ENCODE data around the gene ANKRD42.

DNA sequence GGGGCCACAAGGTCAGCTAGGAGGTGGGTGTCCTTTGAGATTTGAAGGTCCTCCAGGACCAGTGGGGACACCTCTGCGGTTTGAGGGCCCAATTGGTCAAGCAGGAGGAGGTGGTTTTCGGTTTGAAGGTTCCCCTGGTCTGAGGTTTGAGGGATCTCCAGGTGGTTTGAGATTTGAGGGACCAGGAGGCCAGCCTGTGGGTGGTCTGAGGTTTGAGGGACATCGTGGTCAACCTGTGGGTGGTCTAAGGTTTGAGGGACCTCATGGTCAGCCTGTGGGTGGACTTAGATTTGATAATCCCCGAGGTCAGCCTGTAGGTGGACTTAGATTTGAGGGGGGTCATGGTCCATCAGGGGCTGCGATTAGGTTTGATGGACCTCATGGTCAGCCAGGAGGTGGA is 24.8 kb upstream of the ANKRD42 start:
- TF ChIP-seq TAF1 (IDR thresholded peaks at IDR 0.05; ENCODE audit: low read depth, low read length) (no peak), POLR2A (IDR thresholded peaks at IDR 0.05; ENCODE audit: low read depth, low read length) (no peak; the same call in 1 of the 2 replicates), POLR2AphosphoS5 (IDR thresholded peaks at IDR 0.05; ENCODE audit: low read depth, low read length) (peak; percentile 32; the same call in 1 of the 2 replicates), PAX5 (IDR thresholded peaks at IDR 0.05; ENCODE audit: insufficient read depth, low read length, severe bottlenecking) (no peak)

All from GM12891 (cell line).